Naive thymus-derived CD4-positive, alpha-beta T cell (primary cell): ENCODE data around the gene ALPL. TPM values are rescaled to one million over a fixed set of nuclear protein-coding genes. Genes with fewer than 3 reads are reported as not detected.

Experiments
- ATAC-seq: fragments of 150-1000 bp; cut with Tn5 transposase; 2 replicates; pipeline ENCODE4 v1.10.0; 2021; ENCODE audit warnings: mild to moderate bottlenecking, moderate library complexity
- CTCF ChIA-PET: fragments of 350-600 bp; sonication (Branson Sonifier 250); formaldehyde crosslinking; loops from one replicate; lab custom pipeline; 2021; ENCODE audit warnings: antibody characterized with exemption; lab: Charles Lee
- POLR2A ChIA-PET: fragments of 350-600 bp; sonication (Branson Sonifier 250); formaldehyde crosslinking; loops from one replicate; lab custom pipeline; 2021; ENCODE audit warnings: antibody characterized with exemption, inconsistent platforms; lab: Charles Lee
- DNase-seq, 9 donors: peaks; one replicate each; pipeline versions ENCODE4 v3.0.0 to v3.0.0-alpha.2; 2020 to 2022; ENCODE audit warnings: mixed read lengths in 1 of 9
- H3K27ac ChIP-seq: one replicate; pipeline ENCODE4 v1.7.0; 2013; ENCODE audit warnings: mild to moderate bottlenecking, low read depth, low read length, moderate library complexity
- H3K27me3 ChIP-seq, 2 donors: one replicate each; pipeline ENCODE4 v1.7.0; 2013; ENCODE audit warnings: low read length in 2 of 2, mild to moderate bottlenecking in 2 of 2, moderate library complexity in 2 of 2; ENCODE audit not compliant: control insufficient read depth in 2 of 2, insufficient read depth in 2 of 2
- H3K36me3 ChIP-seq, 3 experiments: 1 replicate in 2 of 3; 2 replicates in 1 of 3; pipeline ENCODE4 v1.7.0; 2013; ENCODE audit warnings: low read length in 3 of 3, mild to moderate bottlenecking in 3 of 3, moderate library complexity in 1 of 3; ENCODE audit not compliant: insufficient read depth in 3 of 3, control insufficient read depth in 2 of 3
- H3K4me1 ChIP-seq, 2 donors: one replicate each; pipeline ENCODE4 v1.7.0; 2013; ENCODE audit warnings: low read length in 2 of 2, mild to moderate bottlenecking in 2 of 2, moderate library complexity in 1 of 2; ENCODE audit not compliant: control insufficient read depth in 2 of 2, insufficient read depth in 2 of 2
- H3K4me3 ChIP-seq: 2 replicates; pipeline ENCODE4 v1.7.0; 2013; ENCODE audit warnings: mild to moderate bottlenecking, low read length
- H3K9me3 ChIP-seq, 3 experiments: 1 replicate in 2 of 3; 2 replicates in 1 of 3; pipeline ENCODE4 v1.7.0; 2013; ENCODE audit warnings: low read length in 3 of 3; ENCODE audit not compliant: control insufficient read depth in 2 of 3
- H3K27ac Mint-ChIP-seq, 9 donors: one replicate each; pipeline ENCODE4 v1.8.0; 2020 to 2022; ENCODE audit warnings: mixed read lengths in 9 of 9, mild to moderate bottlenecking in 8 of 9, moderate library complexity in 5 of 9, inconsistent platforms in 2 of 9
- H3K27me3 Mint-ChIP-seq, 5 donors: one replicate each; pipeline ENCODE4 v1.8.0; 2021 to 2022; ENCODE audit warnings: mixed read lengths in 5 of 5, mild to moderate bottlenecking in 1 of 5
- H3K36me3 Mint-ChIP-seq, 5 donors: one replicate each; pipeline ENCODE4 v1.8.0; 2020 to 2022; ENCODE audit warnings: mixed read lengths in 5 of 5, mild to moderate bottlenecking in 3 of 5, inconsistent platforms in 1 of 5
- H3K4me1 Mint-ChIP-seq, 7 donors: one replicate each; pipeline ENCODE4 v1.8.0; 2020 to 2022; ENCODE audit warnings: mixed read lengths in 7 of 7, mild to moderate bottlenecking in 3 of 7, inconsistent platforms in 1 of 7
- H3K4me3 Mint-ChIP-seq, 10 donors: one replicate each; pipeline ENCODE4 v1.8.0; 2020 to 2022; ENCODE audit warnings: mild to moderate bottlenecking in 10 of 10, mixed read lengths in 10 of 10, moderate library complexity in 6 of 10, inconsistent platforms in 2 of 10
- H3K9me3 Mint-ChIP-seq, 11 donors: one replicate each; pipeline ENCODE4 v1.8.0; 2020 to 2022; ENCODE audit warnings: mixed read lengths in 11 of 11, mild to moderate bottlenecking in 4 of 11, inconsistent platforms in 1 of 11, moderate library complexity in 1 of 11
- intact Hi-C, 2 donors: fragments of 100-400 bp; cut with micrococcal nuclease; formaldehyde crosslinking; loops; one replicate each; pipeline ENCODE4 v1.15.1; 2023
- polyA plus RNA-seq, 2 donors: library from polyadenylated mRNA; unstranded; fragments of 300-500 nt; fragmentation: Illumina TruSeq; gene quantifications; one replicate each; pipeline ENCODE4 v1.2.3, GENCODE V29; 2021
- total RNA-seq, 6 experiments: library from RNA in 5 of 6; stranded (reverse) in 5 of 6; gene quantifications; 1 replicate in 5 of 6; 2 replicates in 1 of 6; pipeline ENCODE4 v1.2.3 and lab custom pipeline; 2021 to 2026

Gene ALPL
- total and polyA plus RNA-seq, 7 experiments from 2014 or later = not detected

DNA sequence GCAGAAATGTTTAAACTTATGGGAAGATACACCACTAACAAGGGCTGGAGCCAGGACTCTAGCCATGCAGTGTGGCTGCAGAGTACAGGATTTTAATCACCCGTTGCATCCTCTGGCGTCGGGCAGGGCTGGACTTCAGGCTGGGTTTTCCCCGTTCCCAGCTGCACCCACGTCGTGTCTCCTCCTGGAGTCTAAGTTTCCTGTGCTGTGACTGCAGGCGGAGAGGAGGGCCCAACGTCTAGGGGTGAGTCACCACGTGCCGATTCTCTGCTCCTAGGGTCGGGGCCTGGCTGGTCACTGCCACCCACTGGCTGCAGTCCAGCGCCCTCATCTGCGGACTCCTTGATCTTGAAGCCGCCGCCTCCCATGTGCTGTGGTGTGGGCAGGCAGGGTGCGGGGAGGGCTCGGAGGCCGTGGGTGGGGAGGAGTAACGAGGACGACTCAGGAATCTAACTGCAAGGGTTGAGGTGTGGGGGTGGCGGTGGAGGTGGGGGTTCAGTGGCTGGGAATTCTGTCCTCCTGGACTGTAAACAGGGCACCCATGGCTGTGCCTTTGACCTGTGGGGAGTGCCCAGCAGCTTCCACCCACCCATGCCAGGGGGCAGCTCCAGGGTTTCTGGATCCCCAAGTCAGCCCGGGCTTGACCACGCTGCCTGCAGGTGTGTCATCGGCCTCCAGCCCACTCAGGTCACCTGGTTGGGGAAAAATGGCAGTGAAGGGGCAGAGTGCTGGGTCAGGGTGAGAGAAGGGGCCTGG is 77.8 kb downstream of the ALPL start:
- Mint-ChIP-seq H3K36me3 (no peaks in the 10 kb centered on the region), H3K4me3 (no peak overlapping the region), H3K9me3 (no peaks in the 10 kb centered on the region), H3K4me1 (peaks cover 0 to 8% (median 0%) of the 10 kb centered on the region in 7 donors), H3K27me3 (peaks cover 4 to 28% (median 9%) of the 10 kb centered on the region in 5 donors), H3K27ac (no peak overlapping the region)
- H3K4me3 ChIP-seq = no peak overlapping the region
- H3K4me1 ChIP-seq = no peaks in the 10 kb centered on the region
- CTCF ChIA-PET = no interaction called here
- H3K27ac ChIP-seq = no peak overlapping the region
- H3K27me3 ChIP-seq = no peaks in the 10 kb centered on the region
- intact Hi-C loops = no loop called here
- no peak for ATAC-seq
- DNase-seq = no peak
- POLR2A ChIA-PET = no interaction called here
- H3K36me3 ChIP-seq = no peaks in the 10 kb centered on the region
- no peaks in the 10 kb centered on the region for H3K9me3 ChIP-seq

DNA sequence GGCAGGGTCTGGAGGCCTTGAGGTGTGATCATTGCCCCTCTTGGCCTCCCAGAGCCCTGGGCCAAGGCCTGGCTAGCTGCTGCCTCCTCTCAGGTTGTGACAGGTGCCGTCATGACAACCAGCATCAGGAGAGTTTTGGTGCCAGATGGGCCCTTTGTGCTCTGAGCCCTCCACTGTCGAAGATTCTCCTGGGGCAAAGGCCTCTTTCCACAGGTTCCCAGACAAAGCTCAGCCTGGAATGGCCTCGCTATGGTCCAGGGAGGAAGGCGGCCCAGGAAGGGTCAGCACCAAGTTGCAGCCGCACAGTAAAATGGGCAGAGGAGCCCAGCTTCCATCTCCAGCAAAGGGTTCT is 78.4 kb downstream of the ALPL start:
- H3K27ac ChIP-seq = no peak overlapping the region
- DNase-seq (no peak), ATAC-seq (no peak)
- intact Hi-C loops = no loop called here
- H3K36me3 ChIP-seq = no peaks in the 10 kb centered on the region
- ChIA-PET POLR2A (no interaction called here), CTCF (no interaction called here)
- H3K27me3 ChIP-seq = no peaks in the 10 kb centered on the region
- no peaks in the 10 kb centered on the region for H3K9me3 Mint-ChIP-seq
- H3K4me3 ChIP-seq = no peak overlapping the region
- peaks cover 0 to 8% (median 0%) of the 10 kb centered on the region in 7 donors for H3K4me1 Mint-ChIP-seq
- no peak overlapping the region for H3K27ac Mint-ChIP-seq
- H3K4me3 Mint-ChIP-seq = no peak overlapping the region
- no peaks in the 10 kb centered on the region for H3K9me3 ChIP-seq
- no peaks in the 10 kb centered on the region for H3K36me3 Mint-ChIP-seq
- no peaks in the 10 kb centered on the region for H3K4me1 ChIP-seq
- peaks cover 4 to 30% (median 9%) of the 10 kb centered on the region in 5 donors for H3K27me3 Mint-ChIP-seq

DNA sequence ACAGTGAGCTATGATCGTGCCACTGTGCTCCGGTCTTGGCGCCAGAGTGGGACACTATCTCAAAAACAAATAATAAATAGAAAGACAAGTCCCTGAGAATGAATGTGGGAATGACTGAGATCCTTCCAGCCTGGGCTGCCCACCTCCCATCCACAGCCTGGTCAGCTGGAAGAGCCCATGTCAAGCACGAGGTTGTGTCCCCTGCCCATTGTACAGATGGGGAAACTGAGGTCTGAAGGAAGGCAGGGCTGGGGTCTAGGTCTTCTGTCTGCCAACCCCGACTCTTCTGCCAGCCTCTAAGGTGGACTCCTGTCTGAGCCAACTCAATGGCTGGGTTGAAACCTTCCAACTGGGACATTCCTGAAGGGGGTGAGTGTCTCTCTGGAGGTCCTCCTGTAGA is 80.4 kb downstream of the ALPL start:
- H3K27ac ChIP-seq = no peak overlapping the region
- no peaks in the 10 kb centered on the region for H3K9me3 ChIP-seq
- Mint-ChIP-seq H3K36me3 (no peaks in the 10 kb centered on the region), H3K4me1 (peaks cover 0 to 8% (median 0%) of the 10 kb centered on the region in 7 donors), H3K27ac (no peak overlapping the region), H3K9me3 (no peaks in the 10 kb centered on the region), H3K27me3 (peaks cover 0 to 28% (median 6%) of the 10 kb centered on the region in 5 donors), H3K4me3 (no peak overlapping the region)
- no peak overlapping the region for H3K4me3 ChIP-seq
- ATAC-seq (no peak), DNase-seq (no peak)
- intact Hi-C loops = no loop called here
- H3K27me3 ChIP-seq = no peaks in the 10 kb centered on the region
- no peaks in the 10 kb centered on the region for H3K4me1 ChIP-seq
- ChIA-PET CTCF (no interaction called here), POLR2A (no interaction called here)
- H3K36me3 ChIP-seq = no peaks in the 10 kb centered on the region

DNA sequence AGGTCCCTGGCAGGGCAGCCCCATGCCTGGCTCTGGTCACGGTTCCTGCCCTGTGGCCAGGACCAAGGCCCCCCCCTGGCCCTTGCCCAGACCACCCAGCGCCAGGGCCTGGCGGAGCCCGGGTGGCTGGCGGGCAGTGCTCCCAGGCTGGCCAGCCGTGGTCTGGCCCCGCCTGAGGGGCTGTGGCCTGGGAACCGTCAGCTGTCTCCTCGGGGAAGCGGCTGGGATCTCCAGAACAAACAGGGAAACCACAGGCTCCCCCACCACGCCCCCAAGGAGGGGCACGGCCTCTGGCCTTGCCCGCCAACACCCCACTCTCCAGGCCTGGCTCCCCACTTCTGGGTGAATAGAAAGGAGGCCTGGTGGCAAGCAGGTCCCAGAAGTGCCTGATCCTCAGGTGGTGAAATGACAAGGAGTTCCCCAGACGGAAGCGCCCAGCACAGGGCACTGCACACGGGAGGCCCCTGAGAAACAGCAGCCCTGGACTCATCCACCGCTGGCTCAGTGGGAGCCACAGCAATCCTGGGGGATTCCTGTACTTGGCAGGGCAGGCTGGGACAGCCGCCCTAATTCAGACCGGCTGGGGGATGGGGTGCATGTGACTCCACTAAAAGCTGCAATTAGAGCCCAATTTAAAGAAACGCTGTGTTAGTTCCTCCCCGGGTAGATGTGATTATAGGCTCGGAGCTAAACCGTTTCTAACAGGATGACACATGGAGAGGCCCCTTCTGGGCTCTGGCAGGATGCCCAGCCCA is 81.1 kb downstream of the ALPL start:
- DNase-seq (no peak), ATAC-seq (no peak)
- ChIA-PET CTCF (no interaction called here), POLR2A (no interaction called here)
- Mint-ChIP-seq H3K4me1 (peaks cover 0 to 8% (median 0%) of the 10 kb centered on the region in 7 donors), H3K36me3 (no peaks in the 10 kb centered on the region), H3K4me3 (no peak overlapping the region), H3K27ac (no peak overlapping the region), H3K9me3 (no peaks in the 10 kb centered on the region), H3K27me3 (peaks cover 0 to 27% (median 4%) of the 10 kb centered on the region in 5 donors)
- Histone ChIP-seq H3K27me3 (no peaks in the 10 kb centered on the region), H3K4me1 (no peaks in the 10 kb centered on the region), H3K9me3 (no peaks in the 10 kb centered on the region), H3K4me3 (no peak overlapping the region), H3K27ac (no peak overlapping the region), H3K36me3 (no peaks in the 10 kb centered on the region)
- intact Hi-C loops = no loop called here

DNA sequence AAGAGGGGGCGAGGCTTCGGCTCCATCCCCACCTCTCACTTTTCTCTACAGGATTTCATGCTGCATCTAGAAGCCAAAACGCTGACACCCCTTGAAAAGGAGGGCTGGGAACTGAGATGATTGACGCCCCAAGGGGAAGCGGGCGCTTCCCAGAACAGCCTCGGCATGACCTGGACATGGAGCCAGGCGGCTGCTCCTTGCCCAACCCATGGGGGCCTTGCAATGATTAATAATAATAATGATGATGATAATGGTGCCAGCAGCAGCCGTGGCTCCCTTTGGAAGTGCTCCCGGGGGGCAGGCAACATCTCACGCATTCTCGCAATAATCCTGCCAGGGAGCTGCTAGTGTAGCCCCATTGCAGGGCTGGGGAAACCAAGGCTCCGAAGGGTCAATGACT is 81.7 kb downstream of the ALPL start:
- H3K27me3 ChIP-seq = no peaks in the 10 kb centered on the region
- Mint-ChIP-seq H3K27me3 (peaks cover 0 to 31% (median 4%) of the 10 kb centered on the region in 5 donors), H3K4me3 (no peak overlapping the region), H3K4me1 (peaks cover 0 to 8% (median 0%) of the 10 kb centered on the region in 7 donors), H3K27ac (no peak overlapping the region), H3K36me3 (no peaks in the 10 kb centered on the region), H3K9me3 (no peaks in the 10 kb centered on the region)
- no peak overlapping the region for H3K4me3 ChIP-seq
- ATAC-seq (no peak), DNase-seq (no peak)
- ChIA-PET CTCF (no interaction called here), POLR2A (no interaction called here)
- H3K36me3 ChIP-seq = no peaks in the 10 kb centered on the region
- H3K9me3 ChIP-seq = no peaks in the 10 kb centered on the region
- no peak overlapping the region for H3K27ac ChIP-seq
- intact Hi-C loops = no loop called here
- H3K4me1 ChIP-seq = no peaks in the 10 kb centered on the region

DNA sequence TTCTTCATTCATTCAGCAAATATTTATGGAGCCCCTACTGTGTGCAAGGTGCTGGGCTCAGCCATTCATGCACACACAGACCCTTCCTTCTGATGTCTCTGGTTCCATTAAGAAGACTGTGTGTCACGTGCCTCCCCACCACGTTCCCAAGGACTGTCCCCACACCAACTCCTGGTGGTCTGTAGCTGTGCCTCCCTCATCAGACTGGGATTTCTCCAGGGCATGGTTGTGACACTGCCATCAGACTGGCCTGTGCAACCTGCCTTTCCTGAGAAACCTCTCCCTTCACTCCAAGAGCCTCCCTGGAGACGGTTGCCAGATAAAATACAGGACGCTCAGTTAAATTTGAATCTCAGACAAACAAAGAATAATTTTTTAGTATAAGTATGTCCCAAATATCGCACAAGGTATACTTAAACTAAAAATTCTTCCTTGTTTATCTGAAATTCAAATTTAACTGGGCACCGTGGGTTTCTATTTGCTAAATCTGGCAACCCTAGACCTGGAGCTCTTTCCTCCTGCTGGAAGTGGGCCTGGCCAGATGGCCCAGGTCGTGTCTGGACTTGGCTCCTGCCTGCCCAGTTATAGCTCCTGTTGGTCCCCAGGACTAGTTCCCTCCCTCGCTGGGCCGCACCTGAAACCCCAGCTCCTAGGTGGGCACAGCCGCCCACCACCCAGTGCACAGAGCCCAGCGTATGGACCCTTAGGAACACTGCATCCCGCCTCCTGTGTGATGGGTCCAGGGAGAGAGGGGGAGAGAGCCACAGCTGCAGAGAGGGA is 83.1 kb downstream of the ALPL start:
- H3K27ac Mint-ChIP-seq = no peak overlapping the region
- no peaks in the 10 kb centered on the region for H3K9me3 Mint-ChIP-seq
- ChIA-PET POLR2A (no interaction called here), CTCF (no interaction called here)
- H3K4me1 Mint-ChIP-seq = peaks cover 0 to 8% (median 0%) of the 10 kb centered on the region in 7 donors
- Histone ChIP-seq H3K27me3 (no peaks in the 10 kb centered on the region), H3K9me3 (no peaks in the 10 kb centered on the region), H3K36me3 (no peaks in the 10 kb centered on the region), H3K27ac (no peak overlapping the region), H3K4me1 (no peaks in the 10 kb centered on the region), H3K4me3 (no peak overlapping the region)
- intact Hi-C loops = no loop called here
- no peak for DNase-seq
- H3K4me3 Mint-ChIP-seq = no peak overlapping the region
- H3K36me3 Mint-ChIP-seq = no peaks in the 10 kb centered on the region
- no peak for ATAC-seq
- H3K27me3 Mint-ChIP-seq = peaks cover 0 to 25% (median 4%) of the 10 kb centered on the region in 5 donors
